ENCODE results near the gene SMC4.

Gene SMC4

GRCh38 chr3:160470181-160470580 is 70.7 kb downstream of the SMC4 start:
- in situ Hi-C loops (cut with HindIII; ENCODE audit: low pct_ligation_motif_present, low sequenced_read_pairs), result no loop called here
- TF ChIP-seq CTCF (IDR thresholded peaks at IDR 0.05; ENCODE audit: low read depth, low read length, missing control alignments), result no peak
- Histone ChIP-seq H3K27ac (no peak overlapping the region), H3K36me3 (replicated peaks) (no peaks in the 10 kb centered on the region), H3K4me3 (ENCODE audit: low read depth, low read length) (no peak overlapping the region), H3K27me3 (replicated peaks) (no peaks in the 10 kb centered on the region)
- no peak for DNase-seq

GRCh38 chr3:160471892-160472291 is 72.4 kb downstream of the SMC4 start:
- in situ Hi-C loops (cut with HindIII; ENCODE audit: low pct_ligation_motif_present, low sequenced_read_pairs), result no loop called here
- no peaks in the 10 kb centered on the region for H3K27me3 ChIP-seq (replicated peaks)
- no peaks in the 10 kb centered on the region for H3K36me3 ChIP-seq (replicated peaks)
- no peak overlapping the region for H3K4me3 ChIP-seq (ENCODE audit: low read depth, low read length)
- no peak for TF ChIP-seq CTCF (IDR thresholded peaks at IDR 0.05; ENCODE audit: low read depth, low read length, missing control alignments)
- no peak overlapping the region for H3K27ac ChIP-seq
- DNase-seq, result no peak

GRCh38 chr3:160472344-160472743 is 72.9 kb downstream of the SMC4 start:
- no peaks in the 10 kb centered on the region for H3K27me3 ChIP-seq (replicated peaks)
- TF ChIP-seq CTCF (IDR thresholded peaks at IDR 0.05; ENCODE audit: low read depth, low read length, missing control alignments), result no peak
- in situ Hi-C loops (cut with HindIII; ENCODE audit: low pct_ligation_motif_present, low sequenced_read_pairs), result no loop called here
- H3K4me3 ChIP-seq (ENCODE audit: low read depth, low read length), result no peak overlapping the region
- H3K36me3 ChIP-seq (replicated peaks), result no peaks in the 10 kb centered on the region
- no peak for DNase-seq
- H3K27ac ChIP-seq, result no peak overlapping the region

- Histone ChIP-seq H3K27me3 (replicated peaks) (no peaks in the 10 kb centered on the region), H3K4me3 (ENCODE audit: low read depth, low read length) (no peak overlapping the region), H3K36me3 (replicated peaks) (no peaks in the 10 kb centered on the region), H3K27ac (peak overlapping the region; percentile 80)
- peak; percentile 93 for DNase-seq
- in situ Hi-C loops (cut with HindIII; ENCODE audit: low pct_ligation_motif_present, low sequenced_read_pairs), result no loop called here
- TF ChIP-seq CTCF (IDR thresholded peaks at IDR 0.05; ENCODE audit: low read depth, low read length, missing control alignments), result peak; percentile 49
These were observed 73.8 kb downstream of the SMC4 start for GRCh38 chr3:160473221-160473620.

- H3K27ac ChIP-seq, result peak overlapping the region; percentile 80
- no peak for TF ChIP-seq CTCF (IDR thresholded peaks at IDR 0.05; ENCODE audit: low read depth, low read length, missing control alignments)
- in situ Hi-C loops (cut with HindIII; ENCODE audit: low pct_ligation_motif_present, low sequenced_read_pairs), result no loop called here
These were observed 74.5 kb downstream of the SMC4 start for GRCh38 chr3:160473978-160474377.

GRCh38 chr3:160474416-160474838 is 75.0 kb downstream of the SMC4 start:
- TF ChIP-seq CTCF (IDR thresholded peaks at IDR 0.05; ENCODE audit: low read depth, low read length, missing control alignments), result no peak
- Histone ChIP-seq H3K4me3 (ENCODE audit: low read depth, low read length) (no peak overlapping the region), H3K27me3 (replicated peaks) (no peaks in the 10 kb centered on the region), H3K27ac (peak overlapping the region; percentile 80), H3K36me3 (replicated peaks) (no peaks in the 10 kb centered on the region)
- in situ Hi-C loops (cut with HindIII; ENCODE audit: low pct_ligation_motif_present, low sequenced_read_pairs), result no loop called here
- DNase-seq, result peak; percentile 38

More at GRCh38 chr3:160473978-160474377, 74.5 kb downstream of the SMC4 start:
- no peaks in the 10 kb centered on the region for H3K27me3 ChIP-seq (replicated peaks)
- DNase-seq, result peak; percentile 88
- H3K4me3 ChIP-seq (ENCODE audit: low read depth, low read length), result no peak overlapping the region
- no peaks in the 10 kb centered on the region for H3K36me3 ChIP-seq (replicated peaks)
